ENCODE measurements around the gene EGLN1.

EGLN1 gene

DNA sequence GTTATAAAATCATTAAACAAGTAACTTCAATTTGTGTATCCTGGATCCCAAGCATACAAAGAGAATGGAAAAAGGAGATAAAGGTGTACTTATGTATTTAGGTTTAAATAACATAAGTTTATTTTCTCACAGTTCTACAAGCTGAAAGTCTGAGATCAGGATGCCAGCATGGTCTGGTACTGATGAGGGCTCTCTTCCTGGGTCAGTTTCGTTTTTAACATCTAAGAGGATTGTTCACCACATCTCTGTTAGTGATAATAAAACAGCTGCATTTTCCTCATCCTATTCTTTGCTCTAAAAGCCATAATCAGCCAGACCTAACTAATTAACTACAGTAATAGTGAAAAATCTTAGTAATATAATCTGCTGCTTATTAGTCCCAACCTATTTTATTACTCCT lies 5.2 kb downstream of the EGLN1 start:
- DNase-seq (ENCODE audit: low spot score), result no peak
- TF ChIP-seq, protein P1, sequence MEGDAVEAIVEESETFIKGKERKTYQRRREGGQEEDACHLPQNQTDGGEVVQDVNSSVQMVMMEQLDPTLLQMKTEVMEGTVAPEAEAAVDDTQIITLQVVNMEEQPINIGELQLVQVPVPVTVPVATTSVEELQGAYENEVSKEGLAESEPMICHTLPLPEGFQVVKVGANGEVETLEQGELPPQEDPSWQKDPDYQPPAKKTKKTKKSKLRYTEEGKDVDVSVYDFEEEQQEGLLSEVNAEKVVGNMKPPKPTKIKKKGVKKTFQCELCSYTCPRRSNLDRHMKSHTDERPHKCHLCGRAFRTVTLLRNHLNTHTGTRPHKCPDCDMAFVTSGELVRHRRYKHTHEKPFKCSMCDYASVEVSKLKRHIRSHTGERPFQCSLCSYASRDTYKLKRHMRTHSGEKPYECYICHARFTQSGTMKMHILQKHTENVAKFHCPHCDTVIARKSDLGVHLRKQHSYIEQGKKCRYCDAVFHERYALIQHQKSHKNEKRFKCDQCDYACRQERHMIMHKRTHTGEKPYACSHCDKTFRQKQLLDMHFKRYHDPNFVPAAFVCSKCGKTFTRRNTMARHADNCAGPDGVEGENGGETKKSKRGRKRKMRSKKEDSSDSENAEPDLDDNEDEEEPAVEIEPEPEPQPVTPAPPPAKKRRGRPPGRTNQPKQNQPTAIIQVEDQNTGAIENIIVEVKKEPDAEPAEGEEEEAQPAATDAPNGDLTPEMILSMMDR (IDR thresholded peaks at IDR 0.05; ENCODE audit: extremely low read depth, insufficient read depth, missing control alignments), result no peak
- in situ Hi-C loops (cut with MboI; ENCODE audit: low pct_unique_long_range_greater_than_20kb, low sequenced_read_pairs, unreplicated experiment), result loop anchor here (10.0 kb wide), 1 partner anchor 108 kb away; the partner anchor contains the start of gene TSNAX

DNA sequence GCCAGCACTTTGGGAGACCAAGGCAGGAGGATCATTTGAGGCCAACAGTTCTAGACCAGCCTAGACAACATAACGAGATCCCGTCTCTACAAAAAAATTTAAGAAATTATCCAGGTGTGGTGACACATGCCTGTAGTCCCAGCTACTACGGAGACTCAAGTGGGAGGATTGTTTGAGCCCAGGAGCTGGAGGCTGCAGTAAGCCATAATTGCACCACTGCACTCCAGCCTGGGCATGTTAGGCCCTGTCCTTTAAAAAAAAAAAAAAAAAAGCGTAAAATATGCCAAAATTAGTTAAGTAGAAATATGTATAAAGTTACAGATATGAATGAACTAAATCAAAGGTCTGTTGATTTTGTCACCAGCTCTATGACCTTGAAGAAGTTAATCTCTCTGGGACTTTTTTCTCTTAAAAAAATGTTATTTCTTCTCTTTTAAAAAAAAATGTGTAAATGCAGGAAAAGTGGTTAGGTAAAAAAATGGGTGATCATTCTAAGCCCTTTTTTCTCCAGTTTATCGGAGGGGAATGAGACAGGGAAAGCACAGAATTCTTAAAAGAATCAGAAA lies 7.0 kb downstream of the EGLN1 start:
- in situ Hi-C loops (cut with MboI; ENCODE audit: low pct_unique_long_range_greater_than_20kb, low sequenced_read_pairs, unreplicated experiment), result loop anchor here (10.0 kb wide), 1 partner anchor 110 kb away; the partner anchor contains the start of gene TSNAX
- TF ChIP-seq, protein P1 (IDR thresholded peaks at IDR 0.05; ENCODE audit: extremely low read depth, insufficient read depth, missing control alignments), result no peak
- DNase-seq (ENCODE audit: low spot score), result no peak

DNA sequence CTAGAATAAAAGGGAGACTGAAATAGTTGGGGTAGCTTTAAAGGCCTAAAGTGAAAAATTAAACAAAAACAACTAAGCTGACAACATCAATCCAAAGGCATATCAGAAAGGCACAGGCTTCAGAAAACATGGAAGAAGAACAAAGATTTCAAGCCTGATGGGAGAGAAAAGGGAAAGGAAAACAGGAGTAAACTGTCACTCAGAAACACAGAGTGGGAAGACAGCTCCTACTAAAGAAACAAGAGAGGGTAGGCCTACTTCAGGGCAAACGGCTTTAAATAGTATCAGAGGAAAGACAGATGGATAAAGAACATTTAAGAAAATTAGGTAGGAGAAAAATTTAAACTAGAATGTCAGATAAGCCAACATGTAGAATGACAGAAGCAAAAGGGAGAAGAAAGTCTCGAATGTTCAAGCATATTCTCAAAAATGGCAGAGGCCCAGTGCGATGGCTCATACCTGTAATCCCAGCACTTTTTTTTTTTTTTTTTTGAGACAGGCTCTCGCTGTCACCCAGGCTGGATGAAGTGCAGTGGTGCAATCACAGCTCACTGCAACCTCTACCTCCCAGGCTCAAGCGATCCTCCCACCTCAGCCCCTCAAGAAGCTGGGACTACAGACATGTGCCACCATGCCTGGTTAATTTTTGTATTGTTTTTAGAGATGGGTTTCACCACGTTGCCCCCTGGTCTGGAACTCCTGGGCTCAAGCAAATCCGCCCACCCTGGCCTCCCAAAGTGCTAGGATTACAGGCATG lies 7.6 kb downstream of the EGLN1 start:
- TF ChIP-seq, protein P1 (IDR thresholded peaks at IDR 0.05; ENCODE audit: extremely low read depth, insufficient read depth, missing control alignments), result no peak
- no peak for DNase-seq (ENCODE audit: low spot score)
- in situ Hi-C loops (cut with MboI; ENCODE audit: low pct_unique_long_range_greater_than_20kb, low sequenced_read_pairs, unreplicated experiment), result loop anchor here (10.0 kb wide), 1 partner anchor 110 kb away; the partner anchor contains the start of gene TSNAX

DNA sequence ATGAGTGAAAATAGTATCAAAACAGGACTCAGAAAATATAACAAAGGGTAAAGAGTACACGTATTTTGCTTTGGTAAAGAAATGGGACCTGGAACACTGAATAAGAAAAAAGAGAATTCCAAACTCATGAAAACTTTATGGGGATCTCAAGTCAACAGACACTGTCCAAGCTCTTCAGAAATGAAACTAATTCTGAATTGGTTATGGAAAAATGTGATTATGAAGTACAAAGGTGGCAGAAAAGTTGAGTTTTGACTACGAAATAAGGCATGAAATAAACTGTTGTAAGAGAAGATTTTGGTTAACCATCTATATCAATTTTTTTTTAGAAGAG lies 8.4 kb downstream of the EGLN1 start:
- in situ Hi-C loops (cut with MboI; ENCODE audit: low pct_unique_long_range_greater_than_20kb, low sequenced_read_pairs, unreplicated experiment), result loop anchor here (10.0 kb wide), 1 partner anchor 111 kb away; the partner anchor contains the start of gene TSNAX
- no peak for DNase-seq (ENCODE audit: low spot score)
- TF ChIP-seq, protein P1 (IDR thresholded peaks at IDR 0.05; ENCODE audit: extremely low read depth, insufficient read depth, missing control alignments), result no peak

DNA sequence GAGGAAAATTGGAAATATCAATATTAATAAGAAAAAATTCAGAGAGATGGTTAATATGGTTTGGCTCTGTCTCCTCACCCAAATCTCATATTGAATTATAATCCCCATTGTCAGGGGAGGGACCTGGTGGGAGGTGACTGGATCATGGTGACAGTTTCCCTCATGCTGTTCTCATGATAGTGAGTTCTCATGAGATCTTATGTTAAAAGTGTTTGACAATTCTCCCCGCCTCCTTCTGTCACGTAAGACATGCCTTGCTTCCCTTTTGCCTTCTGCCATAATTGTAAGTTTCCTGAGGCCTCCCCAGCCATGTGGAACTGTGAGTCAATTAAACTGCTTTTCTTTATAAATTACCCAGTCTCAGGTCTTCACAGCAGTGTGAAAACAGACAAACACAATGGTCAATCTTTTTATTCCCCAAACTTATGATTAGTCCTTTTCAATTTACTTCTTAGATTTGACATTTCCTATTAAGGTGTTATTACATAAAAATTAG lies 11.0 kb downstream of the EGLN1 start:
- TF ChIP-seq, protein P1 (IDR thresholded peaks at IDR 0.05; ENCODE audit: extremely low read depth, insufficient read depth, missing control alignments), result no peak
- in situ Hi-C loops (cut with MboI; ENCODE audit: low pct_unique_long_range_greater_than_20kb, low sequenced_read_pairs, unreplicated experiment), result loop anchor here (10.0 kb wide), 1 partner anchor 114 kb away; the partner anchor contains the start of gene TSNAX
- DNase-seq (ENCODE audit: low spot score), result no peak

DNA sequence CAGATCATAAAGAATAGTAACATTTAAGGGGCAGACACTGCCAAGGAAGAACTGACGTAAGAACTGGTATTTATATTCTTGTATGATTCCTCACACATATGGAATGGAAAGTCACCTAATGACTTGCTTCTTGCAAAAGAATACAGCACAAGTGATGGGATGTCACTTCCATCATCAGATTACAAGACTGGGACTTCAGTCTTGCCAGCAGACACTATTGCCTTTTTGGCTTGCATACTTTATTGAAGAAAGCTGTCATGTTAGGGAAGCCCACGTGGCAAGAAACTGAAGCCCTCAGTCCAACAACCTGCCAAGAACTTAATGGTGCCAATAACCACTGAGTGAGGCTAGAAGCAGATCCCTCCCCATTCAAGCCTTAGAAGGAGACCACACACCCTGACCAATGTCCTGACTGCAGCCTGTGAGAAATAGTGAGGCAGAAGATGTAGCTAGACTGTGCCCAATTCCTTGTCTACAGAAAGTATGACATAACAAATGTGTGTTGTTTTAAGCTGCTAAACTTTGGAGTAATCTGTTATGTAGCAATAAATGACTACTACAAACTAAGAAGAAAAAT lies 12.0 kb downstream of the EGLN1 start:
- in situ Hi-C loops (cut with MboI; ENCODE audit: low pct_unique_long_range_greater_than_20kb, low sequenced_read_pairs, unreplicated experiment), result loop anchor here (10.0 kb wide), 1 partner anchor 115 kb away; the partner anchor contains the start of gene TSNAX
- no peak for DNase-seq (ENCODE audit: low spot score)
- TF ChIP-seq, protein P1 (IDR thresholded peaks at IDR 0.05; ENCODE audit: extremely low read depth, insufficient read depth, missing control alignments), result no peak
